ENCODE results near the gene ENO4.

ENO4 gene

GRCh38 chr10:116893686-116894037 lies 44.4 kb downstream of the ENO4 start:
- FAIRE-seq (no peak), DNase-seq (ENCODE audit: insufficient read length, low spot score) (no peak)
- TF ChIP-seq POLR2A (IDR thresholded peaks at IDR 0.05; ENCODE audit: low read depth, low read length), result no peak

GRCh38 chr10:116899626-116900025 lies 50.3 kb downstream of the ENO4 start:
- FAIRE-seq, result no peak
- no peak for TF ChIP-seq POLR2A (IDR thresholded peaks at IDR 0.05; ENCODE audit: low read depth, low read length)
- no peak for DNase-seq (ENCODE audit: insufficient read length, low spot score)

GRCh38 chr10:116905845-116906210 lies 56.5 kb downstream of the ENO4 start:
- DNase-seq (ENCODE audit: insufficient read length, low spot score) (no peak), FAIRE-seq (no peak)
- TF ChIP-seq POLR2A (IDR thresholded peaks at IDR 0.05; ENCODE audit: low read depth, low read length), result no peak

GRCh38 chr10:116907245-116907987 lies 58.1 kb downstream of the ENO4 start:
- DNase-seq (ENCODE audit: insufficient read length, low spot score), result no peak
- FAIRE-seq, result no peak
- TF ChIP-seq POLR2A (IDR thresholded peaks at IDR 0.05; ENCODE audit: low read depth, low read length), result no peak

GRCh38 chr10:116909307-116909706 lies 60.0 kb downstream of the ENO4 start:
- no peak for FAIRE-seq
- TF ChIP-seq POLR2A (IDR thresholded peaks at IDR 0.05; ENCODE audit: low read depth, low read length), result no peak
- DNase-seq (ENCODE audit: insufficient read length, low spot score), result no peak

GRCh38 chr10:116910910-116911309 lies 61.6 kb downstream of the ENO4 start:
- FAIRE-seq (no peak), DNase-seq (ENCODE audit: insufficient read length, low spot score) (no peak)
- TF ChIP-seq POLR2A (IDR thresholded peaks at IDR 0.05; ENCODE audit: low read depth, low read length), result no peak

DNA sequence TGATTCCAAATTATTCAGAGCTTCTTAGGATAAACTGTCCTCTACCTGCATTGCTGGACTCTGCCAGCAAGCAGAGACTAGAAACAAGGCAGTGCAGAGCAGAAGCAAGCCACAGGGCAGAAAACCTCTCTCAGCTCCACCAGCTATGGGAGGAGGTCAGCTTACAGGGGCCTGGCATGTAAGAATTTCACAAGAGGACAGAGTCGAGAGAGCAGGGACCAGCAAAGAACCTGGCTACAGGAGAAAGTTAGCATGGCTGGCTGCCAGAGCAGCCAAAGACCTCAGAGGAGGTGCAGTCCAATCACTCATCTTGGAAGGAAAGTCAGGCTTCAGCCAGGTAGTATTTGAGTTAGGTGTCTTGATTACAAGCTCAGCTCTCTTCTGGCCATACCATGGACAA lies 62.9 kb downstream of the ENO4 start:
- FAIRE-seq (no peak), DNase-seq (ENCODE audit: insufficient read length, low spot score) (no peak)
- no peak for TF ChIP-seq POLR2A (IDR thresholded peaks at IDR 0.05; ENCODE audit: low read depth, low read length)

DNA sequence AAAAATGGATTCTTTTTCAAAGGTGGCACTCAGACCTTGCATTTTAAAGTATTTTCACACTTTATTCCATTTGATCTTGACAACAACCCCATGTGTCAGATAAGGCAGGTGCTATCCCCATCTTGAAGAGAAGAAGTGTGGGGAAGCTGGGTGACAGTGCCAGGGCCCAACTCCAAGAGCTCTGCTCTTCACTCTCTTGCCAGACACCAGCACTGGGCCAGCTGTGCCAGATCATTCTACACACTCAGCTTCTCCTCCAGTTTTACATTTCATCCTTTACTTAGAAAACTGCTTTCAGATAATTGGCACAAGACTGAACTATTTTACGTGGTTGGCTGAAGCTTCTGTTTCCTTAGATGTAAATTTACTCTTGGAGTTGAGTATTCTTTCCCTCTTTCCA lies 64.4 kb downstream of the ENO4 start:
- no peak for DNase-seq (ENCODE audit: insufficient read length, low spot score)
- no peak for TF ChIP-seq POLR2A (IDR thresholded peaks at IDR 0.05; ENCODE audit: low read depth, low read length)
- FAIRE-seq, result no peak

GRCh38 chr10:116915340-116915739 lies 66.0 kb downstream of the ENO4 start:
- FAIRE-seq (no peak), DNase-seq (ENCODE audit: insufficient read length, low spot score) (no peak)
- TF ChIP-seq POLR2A (IDR thresholded peaks at IDR 0.05; ENCODE audit: low read depth, low read length), result no peak

GRCh38 chr10:116917481-116917880 lies 68.2 kb downstream of the ENO4 start:
- no peak for FAIRE-seq
- DNase-seq (ENCODE audit: insufficient read length, low spot score), result no peak
- no peak for TF ChIP-seq POLR2A (IDR thresholded peaks at IDR 0.05; ENCODE audit: low read depth, low read length)

- no peak for DNase-seq (ENCODE audit: insufficient read length, low spot score)
- FAIRE-seq, result no peak
- no peak for TF ChIP-seq POLR2A (IDR thresholded peaks at IDR 0.05; ENCODE audit: low read depth, low read length)
These were observed 69.3 kb downstream of the ENO4 start for GRCh38 chr10:116918583-116918982.

GRCh38 chr10:116919164-116919563 lies 69.9 kb downstream of the ENO4 start:
- FAIRE-seq, result no peak
- TF ChIP-seq POLR2A (IDR thresholded peaks at IDR 0.05; ENCODE audit: low read depth, low read length), result no peak

DNA sequence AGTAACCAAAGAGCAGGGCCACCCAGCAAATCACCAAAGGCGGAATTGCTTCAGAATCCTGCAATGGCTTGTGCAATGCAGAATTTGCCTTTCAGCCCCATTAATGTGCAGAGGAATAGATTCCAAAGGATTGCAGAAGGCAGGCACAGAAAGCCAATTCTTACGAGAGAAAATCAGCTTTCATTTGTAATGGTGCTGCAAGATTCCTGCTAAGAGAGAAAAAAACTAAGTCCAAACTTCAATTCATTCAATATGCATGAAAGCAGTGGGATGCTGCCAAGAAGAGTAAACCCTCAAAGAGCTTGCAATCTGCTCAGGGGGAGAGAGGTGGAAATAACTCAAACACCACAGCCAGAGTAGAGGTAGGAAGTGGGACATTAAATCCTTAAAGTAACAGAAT lies 70.4 kb downstream of the ENO4 start:
- FAIRE-seq, result no peak
- TF ChIP-seq POLR2A (IDR thresholded peaks at IDR 0.05; ENCODE audit: low read depth, low read length), result no peak

More at GRCh38 chr10:116919164-116919563, 69.9 kb downstream of the ENO4 start:
- DNase-seq (ENCODE audit: insufficient read length, low spot score), result no peak

GRCh38 chr10:116925056-116925455 lies 75.8 kb downstream of the ENO4 start:
- no peak for TF ChIP-seq POLR2A (IDR thresholded peaks at IDR 0.05; ENCODE audit: low read depth, low read length)
- DNase-seq (ENCODE audit: insufficient read length, low spot score), result no peak
- FAIRE-seq, result peak; percentile 27

More for the DNA sequence above, 70.4 kb downstream of the ENO4 start:
- no peak for DNase-seq (ENCODE audit: insufficient read length, low spot score)

GRCh38 chr10:116926426-116926825 lies 77.1 kb downstream of the ENO4 start:
- DNase-seq (ENCODE audit: insufficient read length, low spot score), result no peak
- no peak for TF ChIP-seq POLR2A (IDR thresholded peaks at IDR 0.05; ENCODE audit: low read depth, low read length)
- FAIRE-seq, result no peak

DNA sequence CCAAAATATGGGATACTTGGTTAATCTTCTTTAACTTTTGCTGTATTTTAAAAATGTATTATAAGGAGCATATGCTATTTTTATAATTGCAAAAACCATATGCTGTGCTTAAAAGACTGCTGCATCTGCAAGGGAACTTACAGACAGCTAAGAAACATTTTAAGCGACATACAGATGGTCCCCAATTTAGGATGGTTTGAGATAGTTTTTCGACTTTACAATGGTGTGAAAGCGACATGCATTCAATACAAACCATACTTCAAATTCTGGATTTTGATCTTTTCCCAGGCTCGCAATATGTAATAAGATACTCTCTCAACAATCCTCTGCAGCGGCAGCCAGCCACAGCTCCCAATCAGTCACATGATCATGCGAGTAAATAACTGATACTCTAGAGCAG lies 82.5 kb downstream of the ENO4 start:
- TF ChIP-seq POLR2A (IDR thresholded peaks at IDR 0.05; ENCODE audit: low read depth, low read length), result no peak
- FAIRE-seq, result no peak
- no peak for DNase-seq (ENCODE audit: insufficient read length, low spot score)
